ENCODE results near the gene TRIO.

Gene TRIO

GRCh38 chr5:14168793-14169262 lies 25.7 kb downstream of the TRIO start:
- no peaks in the 10 kb centered on the region for H3F3A ChIP-seq (ENCODE audit: insufficient read depth, low read length)

DNA sequence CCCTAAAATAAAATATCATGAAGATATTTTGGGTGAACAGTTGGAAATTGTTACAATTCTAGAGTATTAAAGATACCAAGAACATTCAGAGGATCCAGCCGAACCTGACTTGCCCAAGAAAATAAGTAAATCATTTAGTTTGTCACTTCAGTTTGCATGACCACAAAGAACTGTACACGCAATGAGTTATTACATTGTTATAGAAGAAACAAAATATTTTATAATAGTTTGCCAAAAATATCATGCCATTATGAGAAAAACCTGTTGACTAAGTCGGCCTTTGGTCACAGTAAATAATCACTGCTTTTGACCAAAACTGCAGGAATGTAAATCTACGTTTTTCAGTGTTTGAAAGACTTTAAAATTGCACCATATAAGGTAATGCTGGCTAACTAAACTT lies 27.9 kb downstream of the TRIO start:
- Histone ChIP-seq H3K27ac (ENCODE audit: low read length) (no peak overlapping the region), H3K9me2 (replicated peaks; ENCODE audit: insufficient read depth, low read length) (no peaks in the 10 kb centered on the region), H4K20me1 (ENCODE audit: insufficient read depth, low read length) (no peaks in the 10 kb centered on the region), H3K79me2 (ENCODE audit: low read length) (peaks cover 93% of the 10 kb centered on the region), H3K4me3 (ENCODE audit: low read length) (no peak overlapping the region), H3K36me3 (replicated peaks; ENCODE audit: insufficient read depth, low read length) (no peaks in the 10 kb centered on the region), H3K9ac (ENCODE audit: low read length) (no peak overlapping the region), H3K9me3 (replicated peaks; ENCODE audit: insufficient read depth, low read length) (no peaks in the 10 kb centered on the region), H3K4me1 (ENCODE audit: low read length) (no peaks in the 10 kb centered on the region), H3F3A (ENCODE audit: insufficient read depth, low read length) (no peaks in the 10 kb centered on the region), H2AFZ (ENCODE audit: low read length) (no peak overlapping the region), H3K4me2 (ENCODE audit: low read depth, low read length) (no peak overlapping the region), H3K27me3 (replicated peaks; ENCODE audit: insufficient read depth, low read length) (no peaks in the 10 kb centered on the region)
- TF ChIP-seq EZH2 (optimal IDR thresholded peaks at IDR 0.05; ENCODE audit: low read depth, low read length): no peak
- no peak for TF ChIP-seq EZH2phosphoT487 (IDR thresholded peaks at IDR 0.05; ENCODE audit: low read length)
- TF ChIP-seq CTCF (IDR thresholded peaks at IDR 0.05; ENCODE audit: low read length): no peak
- DNase-seq: no peak

More at GRCh38 chr5:14168793-14169262, 25.7 kb downstream of the TRIO start:
- no peak for DNase-seq
- Histone ChIP-seq H3K27ac (ENCODE audit: low read length) (no peak overlapping the region), H3K9me3 (replicated peaks; ENCODE audit: insufficient read depth, low read length) (no peaks in the 10 kb centered on the region), H3K9ac (ENCODE audit: low read length) (no peak overlapping the region), H4K20me1 (ENCODE audit: insufficient read depth, low read length) (no peaks in the 10 kb centered on the region), H3K4me3 (ENCODE audit: low read length) (no peak overlapping the region), H3K4me2 (ENCODE audit: low read depth, low read length) (no peak overlapping the region), H3K79me2 (ENCODE audit: low read length) (peaks cover 97% of the 10 kb centered on the region), H3K27me3 (replicated peaks; ENCODE audit: insufficient read depth, low read length) (no peaks in the 10 kb centered on the region), H3K36me3 (replicated peaks; ENCODE audit: insufficient read depth, low read length) (no peaks in the 10 kb centered on the region), H3K9me2 (replicated peaks; ENCODE audit: insufficient read depth, low read length) (no peaks in the 10 kb centered on the region), H3K4me1 (ENCODE audit: low read length) (no peaks in the 10 kb centered on the region), H2AFZ (ENCODE audit: low read length) (no peak overlapping the region)
- no peak for TF ChIP-seq EZH2phosphoT487 (IDR thresholded peaks at IDR 0.05; ENCODE audit: low read length)
- TF ChIP-seq CTCF (IDR thresholded peaks at IDR 0.05; ENCODE audit: low read length): no peak
- TF ChIP-seq EZH2 (optimal IDR thresholded peaks at IDR 0.05; ENCODE audit: low read depth, low read length): no peak

- H3K27ac ChIP-seq (ENCODE audit: low read length): no peak overlapping the region
These were observed 28.5 kb downstream of the TRIO start for GRCh38 chr5:14171621-14172020.

More at GRCh38 chr5:14171621-14172020, 28.5 kb downstream of the TRIO start:
- H2AFZ ChIP-seq (ENCODE audit: low read length): no peak overlapping the region
- no peaks in the 10 kb centered on the region for H3K4me1 ChIP-seq (ENCODE audit: low read length)
- no peaks in the 10 kb centered on the region for H3K36me3 ChIP-seq (replicated peaks; ENCODE audit: insufficient read depth, low read length)
- H3K4me2 ChIP-seq (ENCODE audit: low read depth, low read length): no peak overlapping the region
- TF ChIP-seq EZH2phosphoT487 (IDR thresholded peaks at IDR 0.05; ENCODE audit: low read length): no peak
- TF ChIP-seq CTCF (IDR thresholded peaks at IDR 0.05; ENCODE audit: low read length): no peak
- TF ChIP-seq EZH2 (optimal IDR thresholded peaks at IDR 0.05; ENCODE audit: low read depth, low read length): no peak
- peaks cover 92% of the 10 kb centered on the region for H3K79me2 ChIP-seq (ENCODE audit: low read length)
- H4K20me1 ChIP-seq (ENCODE audit: insufficient read depth, low read length): no peaks in the 10 kb centered on the region
- H3K4me3 ChIP-seq (ENCODE audit: low read length): no peak overlapping the region
- no peaks in the 10 kb centered on the region for H3K9me3 ChIP-seq (replicated peaks; ENCODE audit: insufficient read depth, low read length)
- no peaks in the 10 kb centered on the region for H3K27me3 ChIP-seq (replicated peaks; ENCODE audit: insufficient read depth, low read length)
- DNase-seq: no peak
- no peaks in the 10 kb centered on the region for H3K9me2 ChIP-seq (replicated peaks; ENCODE audit: insufficient read depth, low read length)
- no peaks in the 10 kb centered on the region for H3F3A ChIP-seq (ENCODE audit: insufficient read depth, low read length)
- H3K9ac ChIP-seq (ENCODE audit: low read length): no peak overlapping the region
